Trophoblast cell (in vitro differentiated cells and primary cell): ENCODE data around the gene ITPA.
A peak's percentile ranks its signal among the peaks of the same experiment; 100 is the strongest.

Experiments
- DNase-seq, 2 donors: peaks; one replicate each; pipeline ENCODE4 v3.0.0-alpha.2; 2016
- H2AFZ ChIP-seq: 2 replicates; pipeline ENCODE4 v1.6.1; 2013; ENCODE audit warnings: low read length, moderate library complexity, mild to moderate bottlenecking; ENCODE audit not compliant: insufficient read depth, poor library complexity
- H2AK5ac ChIP-seq: 2 replicates; pipeline ENCODE4 v1.6.1; 2013; ENCODE audit warnings: mild to moderate bottlenecking, low read length
- H2BK120ac ChIP-seq: 2 replicates; pipeline ENCODE4 v1.6.1; 2013; ENCODE audit warnings: low read length, mild to moderate bottlenecking, moderate library complexity; ENCODE audit not compliant: insufficient read depth, poor library complexity
- H2BK12ac ChIP-seq: 2 replicates; pipeline ENCODE4 v1.6.1; 2013; ENCODE audit warnings: mild to moderate bottlenecking, low read length, moderate library complexity
- H2BK5ac ChIP-seq: 2 replicates; pipeline ENCODE4 v1.6.1; 2013; ENCODE audit warnings: low read length, low read depth, moderate library complexity, mild to moderate bottlenecking; ENCODE audit not compliant: poor library complexity
- H3K14ac ChIP-seq: 2 replicates; pipeline ENCODE4 v1.6.1; 2013; ENCODE audit warnings: mild to moderate bottlenecking, low read length
- H3K18ac ChIP-seq: 2 replicates; pipeline ENCODE4 v1.6.1; 2013; ENCODE audit warnings: mild to moderate bottlenecking, low read length
- H3K23ac ChIP-seq: 2 replicates; pipeline ENCODE4 v1.6.1; 2013; ENCODE audit warnings: low read length
- H3K27ac ChIP-seq: 2 replicates; pipeline ENCODE4 v1.5.1; 2013; ENCODE audit warnings: low read depth, mild to moderate bottlenecking, inconsistent platforms, low read length, moderate library complexity
- H3K27me3 ChIP-seq: 2 replicates; pipeline ENCODE4 v1.6.1; 2013; ENCODE audit warnings: inconsistent platforms, mild to moderate bottlenecking, low read length, moderate library complexity; ENCODE audit not compliant: insufficient read depth
- H3K36me3 ChIP-seq, 2 experiments: 1 replicate in 1 of 2; 2 replicates in 1 of 2; pipeline ENCODE4 v1.6.1; 2013; ENCODE audit warnings: low read length in 2 of 2, mild to moderate bottlenecking in 2 of 2, moderate library complexity in 1 of 2; ENCODE audit not compliant: insufficient read depth in 2 of 2, control insufficient read depth in 1 of 2
- H3K4ac ChIP-seq: 2 replicates; pipeline ENCODE4 v1.6.1; 2013; ENCODE audit warnings: low read depth, mild to moderate bottlenecking, low read length, moderate library complexity
- H3K4me1 ChIP-seq, 2 experiments: 1 replicate in 1 of 2; 2 replicates in 1 of 2; pipeline ENCODE4 v1.6.1; 2013; ENCODE audit warnings: low read length in 2 of 2, mild to moderate bottlenecking in 2 of 2, moderate library complexity in 1 of 2; ENCODE audit not compliant: insufficient read depth in 2 of 2, control insufficient read depth in 1 of 2
- H3K4me2 ChIP-seq: 2 replicates; pipeline ENCODE4 v1.6.1; 2013; ENCODE audit warnings: inconsistent platforms, mild to moderate bottlenecking, low read length, moderate library complexity
- H3K4me3 ChIP-seq: 2 replicates; pipeline ENCODE4 v1.5.1; 2013; ENCODE audit warnings: mild to moderate bottlenecking, low read depth, low read length, inconsistent platforms
- H3K79me1 ChIP-seq: one replicate; pipeline ENCODE4 v1.6.1; 2013; ENCODE audit warnings: low read length
- H3K79me2 ChIP-seq: 2 replicates; pipeline ENCODE4 v1.6.1; 2013; ENCODE audit warnings: low read length, mild to moderate bottlenecking; ENCODE audit not compliant: control insufficient read depth, insufficient read depth, poor library complexity
- H3K9ac ChIP-seq: 2 replicates; pipeline ENCODE4 v1.6.1; 2013; ENCODE audit warnings: mild to moderate bottlenecking, low read length
- H3K9me3 ChIP-seq: 2 replicates; pipeline ENCODE4 v1.6.1; 2013; ENCODE audit warnings: low read depth, mild to moderate bottlenecking, control low read depth, inconsistent platforms, low read length; ENCODE audit not compliant: insufficient read depth
- H4K12ac ChIP-seq: 2 replicates; pipeline ENCODE4 v1.6.1; 2013; ENCODE audit warnings: low read depth, mild to moderate bottlenecking, low read length, moderate library complexity
- H4K8ac ChIP-seq: 2 replicates; pipeline ENCODE4 v1.6.1; 2013; ENCODE audit warnings: low read depth, mild to moderate bottlenecking, low read length, moderate library complexity
- H4K91ac ChIP-seq: one replicate; pipeline ENCODE4 v1.6.1; 2013; ENCODE audit warnings: low read depth, mild to moderate bottlenecking, low read length, moderate library complexity
- WGBS: extraction: QIAGEN DNeasy Blood & Tissue Kit; methylation state at CpG from one replicate; pipeline ENCODE4 v1.1.7; 2013; ENCODE audit warnings: missing lambda C conversion rate; ENCODE audit not compliant: insufficient read length, insufficient coverage; ENCODE audit errors: extremely low coverage; 5-methylcytosine and 5-hydroxymethylcytosine counted together

The ITPA gene

DNA sequence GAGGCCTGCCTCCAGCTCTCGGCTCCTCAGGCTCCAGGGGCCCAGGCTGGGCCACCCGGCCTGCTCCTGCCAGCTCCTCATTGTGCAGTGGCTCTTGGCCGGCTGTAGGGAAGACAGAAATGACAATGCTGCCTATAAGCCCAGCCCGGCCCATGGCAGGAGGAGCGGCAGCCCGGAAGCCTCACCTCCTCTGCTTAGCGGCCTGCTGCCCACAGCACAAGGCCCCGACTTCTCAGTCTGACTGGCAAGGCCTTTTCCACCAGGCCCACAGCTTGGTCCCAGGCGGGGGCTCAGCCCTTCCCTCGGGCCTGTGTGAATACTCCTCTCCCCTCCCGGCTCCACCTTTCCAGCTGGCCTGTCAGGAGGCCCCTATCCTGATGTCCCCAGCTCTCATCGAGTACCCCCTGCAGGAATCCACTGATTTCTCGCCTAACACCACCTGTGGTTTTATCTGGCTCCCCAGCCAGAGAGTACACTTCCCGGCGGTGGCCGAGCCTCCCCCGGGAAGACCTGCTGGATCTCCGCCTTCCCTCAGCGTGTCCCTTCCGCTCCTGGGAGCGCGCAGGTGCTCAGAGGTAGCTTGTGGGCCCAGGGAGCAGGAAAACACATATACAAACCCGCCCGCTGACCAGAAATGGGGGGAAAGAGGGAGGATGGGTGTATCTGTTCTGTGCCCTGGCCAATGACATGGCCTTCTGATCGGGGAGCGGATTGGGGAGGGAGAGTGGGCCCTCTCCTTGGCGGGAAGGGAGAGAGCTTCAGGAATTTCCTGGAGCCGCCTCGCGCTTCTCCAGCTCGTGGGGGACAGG, 5.8 kb upstream of the ITPA start:
- DNase-seq = peak in 1 of 2 donors; percentile 10
- H3K9me3 ChIP-seq = no peaks in the 10 kb centered on the region
- H3K14ac ChIP-seq = peak overlapping the region; percentile 95
- peaks cover 9% of the 10 kb centered on the region for H3K79me1 ChIP-seq
- peaks cover 16% of the 10 kb centered on the region for H3K79me2 ChIP-seq
- peaks cover 19 to 23% of the 10 kb centered on the region in 2 experiments for H3K36me3 ChIP-seq
- peak overlapping the region; percentile 71 for H3K4me2 ChIP-seq
- peak overlapping the region; percentile 99 for H3K18ac ChIP-seq
- peak overlapping the region; percentile 92 for H4K91ac ChIP-seq
- no peak overlapping the region for H3K23ac ChIP-seq
- H2BK5ac ChIP-seq = peak overlapping the region; percentile 76
- H3K4me1 ChIP-seq = peaks cover 7 to 9% of the 10 kb centered on the region in 2 experiments
- H4K12ac ChIP-seq = peak overlapping the region; percentile 100
- H2BK120ac ChIP-seq = peak overlapping the region; percentile 75
- WGBS = no CpG with 5 or more reads among the region's 31 CpGs
- peak overlapping the region; percentile 91 for H2AK5ac ChIP-seq
- H4K8ac ChIP-seq = peak overlapping the region; percentile 100
- H2AFZ ChIP-seq = peak overlapping the region; percentile 96
- H3K9ac ChIP-seq = peak overlapping the region; percentile 81
- H2BK12ac ChIP-seq = no peak overlapping the region
- H3K4ac ChIP-seq = peak overlapping the region; percentile 75
- H3K4me3 ChIP-seq = peak overlapping the region; percentile 82
- no peaks in the 10 kb centered on the region for H3K27me3 ChIP-seq
- H3K27ac ChIP-seq = peak overlapping the region; percentile 95

DNA sequence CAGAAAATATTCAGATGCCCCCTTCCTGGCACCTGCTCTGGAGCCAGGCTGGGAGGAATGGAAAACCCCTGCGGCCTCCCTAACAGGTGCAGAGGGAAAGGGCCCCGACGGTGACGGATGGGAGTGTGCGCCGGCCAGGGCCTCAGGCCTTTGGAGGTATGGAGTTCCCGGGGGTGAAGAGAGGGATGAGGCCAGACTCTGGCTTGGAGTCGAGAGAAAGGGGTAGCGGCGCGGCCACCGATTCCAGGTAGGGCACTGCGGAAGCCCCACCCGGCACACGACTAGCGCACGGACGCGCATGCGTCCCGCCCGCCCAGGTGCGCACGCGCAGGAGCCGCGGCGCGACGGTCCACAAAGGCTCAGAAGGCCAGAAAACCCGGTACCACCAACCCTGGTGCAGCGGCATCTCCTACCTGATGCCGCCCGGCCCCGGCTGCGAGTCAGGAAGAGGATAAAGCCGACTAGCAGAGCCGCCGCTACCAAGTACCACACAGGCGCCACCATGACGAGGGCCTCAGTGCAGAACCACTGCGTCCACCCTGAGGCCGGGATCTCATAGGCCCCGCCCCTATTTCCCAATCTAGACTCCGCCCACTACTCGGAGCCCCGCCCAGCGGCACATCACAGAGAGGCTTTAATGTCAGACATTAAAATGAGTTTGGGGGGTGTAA, 5.0 kb upstream of the ITPA start, which contains the start of gene DDRGK1:
TSS of gene DDRGK1 (minus strand) at position 559 of the 671 bp plus-strand sequence. CDS start at position 504, 55 bp downstream.
- peaks cover 15% of the 10 kb centered on the region for H3K79me1 ChIP-seq
- H2AFZ ChIP-seq = peak within 1 kb of the TSS; percentile 96
- peak; percentile 78 to 90 for DNase-seq
- H3K4me1 ChIP-seq = peaks cover 9 to 12% of the 10 kb centered on the region in 2 experiments
- H3K27ac ChIP-seq = peak within 1 kb of the TSS; percentile 95
- peak within 1 kb of the TSS; percentile 100 for H4K12ac ChIP-seq
- H3K9me3 ChIP-seq = no peaks in the 10 kb centered on the region
- WGBS = no CpG with 5 or more reads among the region's 48 CpGs
- H2BK120ac ChIP-seq = peak within 1 kb of the TSS; percentile 80
- peak within 1 kb of the TSS; percentile 71 for H3K4me2 ChIP-seq
- H3K4me3 ChIP-seq = peak within 1 kb of the TSS; percentile 82
- peak within 1 kb of the TSS; percentile 100 for H4K8ac ChIP-seq
- peak within 1 kb of the TSS; percentile 99 for H3K18ac ChIP-seq
- H4K91ac ChIP-seq = peak within 1 kb of the TSS; percentile 92
- H3K14ac ChIP-seq = peak within 1 kb of the TSS; percentile 97
- H3K36me3 ChIP-seq = peaks cover 17 to 22% of the 10 kb centered on the region in 2 experiments
- peak within 1 kb of the TSS; percentile 97 for H3K4ac ChIP-seq
- peaks cover 22% of the 10 kb centered on the region for H3K79me2 ChIP-seq
- peak within 1 kb of the TSS; percentile 97 for H2BK5ac ChIP-seq
- peak within 1 kb of the TSS; percentile 81 for H3K9ac ChIP-seq
- no peak within 1 kb of the TSS for H3K23ac ChIP-seq
- no peaks in the 10 kb centered on the region for H3K27me3 ChIP-seq
- peak within 1 kb of the TSS; percentile 91 for H2AK5ac ChIP-seq
- H2BK12ac ChIP-seq = peak within 1 kb of the TSS; percentile 54

DNA sequence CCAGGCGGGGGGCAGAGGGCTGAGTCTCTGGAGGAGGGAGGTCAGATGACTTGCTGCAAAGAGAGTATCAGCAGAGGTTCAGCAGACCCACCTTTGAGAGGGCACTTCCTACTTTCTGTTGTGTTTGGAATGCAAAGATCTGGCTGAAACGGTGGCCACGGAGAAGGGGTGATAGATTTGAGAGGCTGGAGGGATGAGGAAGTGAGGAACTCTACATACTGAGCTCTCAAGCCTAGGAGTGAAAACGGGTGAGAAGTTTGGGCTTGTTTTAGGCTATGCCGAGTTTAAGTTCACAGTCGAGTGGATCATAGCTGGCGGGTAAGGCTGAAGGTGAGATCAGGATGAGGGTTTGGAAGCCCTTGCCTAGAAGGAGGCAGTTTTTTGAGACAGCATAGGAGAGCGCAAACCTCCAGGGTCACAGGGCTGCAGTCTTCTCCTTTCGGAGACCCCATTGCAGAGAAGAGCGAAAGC, 477 bp upstream of the ITPA start:
- Histone ChIP-seq H3K9ac (peak overlapping the region; percentile 81), H3K18ac (peak overlapping the region; percentile 61), H2AK5ac (peak overlapping the region; percentile 8), H3K23ac (no peak overlapping the region), H4K8ac (peak overlapping the region; percentile 98), H2BK5ac (peak overlapping the region; percentile 62), H3K4ac (peak overlapping the region; percentile 71), H2BK12ac (no peak overlapping the region), H3K14ac (peak overlapping the region; percentile 76), H2AFZ (peak overlapping the region; percentile 64), H3K36me3 (peaks cover 7 to 9% of the 10 kb centered on the region in 2 experiments), H3K4me1 (peaks cover 11 to 12% of the 10 kb centered on the region in 2 experiments), H3K27ac (peak overlapping the region; percentile 13), H4K12ac (peak overlapping the region; percentile 79), H4K91ac (peak overlapping the region; percentile 88), H3K27me3 (no peaks in the 10 kb centered on the region), H3K4me3 (peak overlapping the region; percentile 88), H3K79me1 (peaks cover 17% of the 10 kb centered on the region), H3K79me2 (peaks cover 19% of the 10 kb centered on the region), H3K4me2 (peak overlapping the region; percentile 93), H2BK120ac (peak overlapping the region; percentile 43), H3K9me3 (no peaks in the 10 kb centered on the region)
- no CpG with 5 or more reads among the region's 10 CpGs for WGBS
- peak in 1 of 2 donors; percentile 35 for DNase-seq

DNA sequence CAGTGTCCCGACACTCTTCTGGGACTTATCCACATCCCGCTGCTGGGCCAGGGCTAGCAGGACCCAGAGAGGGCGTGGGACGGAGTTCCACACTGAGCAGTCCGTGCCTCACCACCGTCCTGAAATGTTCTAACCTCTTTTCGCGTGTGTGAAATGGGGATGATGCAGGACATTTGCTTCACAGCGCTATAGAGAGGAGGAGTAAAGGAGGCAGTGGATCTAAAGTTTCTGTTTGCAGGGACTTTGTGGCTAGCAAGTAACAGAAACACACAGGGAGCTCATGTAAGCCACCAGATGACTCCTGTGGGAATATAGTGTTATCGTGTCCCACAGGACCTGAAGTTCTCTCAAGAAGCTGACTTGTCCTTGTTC, 634 bp downstream of the ITPA start:
- no CpG with 5 or more reads among the region's 10 CpGs for WGBS
- H3K23ac ChIP-seq = no peak overlapping the region

More for the DNA sequence above, 634 bp downstream of the ITPA start:
- H3K4me1 ChIP-seq = peaks cover 11 to 12% of the 10 kb centered on the region in 2 experiments
- H4K12ac ChIP-seq = peak overlapping the region; percentile 79
- H3K79me2 ChIP-seq = peaks cover 13% of the 10 kb centered on the region
- H3K14ac ChIP-seq = peak overlapping the region; percentile 77
- H2BK5ac ChIP-seq = peak overlapping the region; percentile 62
- DNase-seq = peak in 1 of 2 donors; percentile 17
- peaks cover 11 to 13% of the 10 kb centered on the region in 2 experiments for H3K36me3 ChIP-seq
- H4K91ac ChIP-seq = peak overlapping the region; percentile 88
- peak overlapping the region; percentile 85 for H3K18ac ChIP-seq
- peaks cover 11% of the 10 kb centered on the region for H3K79me1 ChIP-seq
- H2BK120ac ChIP-seq = no peak overlapping the region
- H3K9me3 ChIP-seq = no peaks in the 10 kb centered on the region
- peak overlapping the region; percentile 81 for H3K9ac ChIP-seq
- peak overlapping the region; percentile 67 for H3K4ac ChIP-seq
- H3K27ac ChIP-seq = no peak overlapping the region
- H2BK12ac ChIP-seq = no peak overlapping the region
- no peaks in the 10 kb centered on the region for H3K27me3 ChIP-seq
- H3K4me3 ChIP-seq = peak overlapping the region; percentile 88
- H2AFZ ChIP-seq = peak overlapping the region; percentile 64
- peak overlapping the region; percentile 98 for H4K8ac ChIP-seq
- H3K4me2 ChIP-seq = peak overlapping the region; percentile 93
- H2AK5ac ChIP-seq = peak overlapping the region; percentile 53
